Endothelial cell of umbilical vein (primary cell): ENCODE results near the gene BTG1.

Experiments used
- CTCF ChIP-seq, 2 donors: IDR thresholded peaks; 1 replicate in 1 of 2; 2 replicates in 1 of 2; pipeline ENCODE4 v1.5.1; 2011; ENCODE audit warnings: low read length in 2 of 2, mild to moderate bottlenecking in 2 of 2, moderate library complexity in 2 of 2, control low read depth in 1 of 2, inconsistent platforms in 1 of 2, low read depth in 1 of 2; ENCODE audit not compliant: insufficient read depth in 1 of 2; ENCODE audit errors: extremely low read depth in 1 of 2
- EZH2 ChIP-seq: IDR thresholded peaks from 2 replicates; pipeline ENCODE4 v1.6.1; 2012; ENCODE audit warnings: borderline replicate concordance, low read depth, mild to moderate bottlenecking, moderate library complexity, low read length, inconsistent platforms; ENCODE audit not compliant: severe bottlenecking
- FOS ChIP-seq: IDR thresholded peaks from 2 replicates; pipeline ENCODE4 v1.6.1; 2011; ENCODE audit warnings: mild to moderate bottlenecking, low read length, moderate library complexity, borderline replicate concordance; ENCODE audit not compliant: insufficient read depth
- GATA2 ChIP-seq: IDR thresholded peaks from 2 replicates; pipeline ENCODE4 v1.7.0; 2011; ENCODE audit warnings: low read depth, mild to moderate bottlenecking, moderate library complexity, mixed read lengths, low read length; ENCODE audit not compliant: insufficient read length, insufficient read depth
- JUN ChIP-seq: IDR thresholded peaks from 2 replicates; pipeline ENCODE4 v1.6.1; 2011; ENCODE audit warnings: borderline replicate concordance, low read depth; ENCODE audit not compliant: insufficient read length, insufficient read depth
- MAX ChIP-seq: IDR thresholded peaks from 2 replicates; pipeline ENCODE4 v1.6.1; 2011; ENCODE audit not compliant: insufficient read depth, insufficient read length
- MYC ChIP-seq: IDR thresholded peaks from one replicate; pipeline ENCODE4 v1.6.1; 2011; ENCODE audit warnings: mild to moderate bottlenecking, low read depth, low read length
- POLR2A ChIP-seq: IDR thresholded peaks from 2 replicates; pipeline ENCODE4 v1.6.1; 2012; ENCODE audit warnings: low read depth, mild to moderate bottlenecking, control low read depth, low read length
- POLR2AphosphoS5 ChIP-seq: IDR thresholded peaks from 2 replicates; pipeline ENCODE4 v1.6.1; 2012; ENCODE audit warnings: low read depth, mild to moderate bottlenecking, control low read depth, low read length, moderate library complexity; ENCODE audit not compliant: insufficient read depth

- TF ChIP-seq CTCF (IDR thresholded peaks at IDR 0.05; ENCODE audit: extremely low read depth in 1 of 2, insufficient read depth in 1 of 2, low read depth in 1 of 2, low read length in 2 of 2) (no peak), EZH2 (no peak), POLR2AphosphoS5 (no peak), POLR2A (no peak), FOS (no peak), JUN (no peak), MAX (no peak), MYC (no peak), GATA2 (no peak)
Measured at GRCh38 chr12:92155733-92156132, 10.1 kb upstream of the BTG1 start.
